Upper lobe of left lung (tissue), 4 donors: ENCODE measurements around the gene CLCN2.

Experiments used
- EP300 ChIP-seq, 4 donors: sonication (generic); formaldehyde crosslinking; IDR thresholded peaks; one replicate each; pipeline ENCODE4 v1.5.1; 2017; ENCODE audit warnings: antibody characterized with exemption in 4 of 4, control low read depth in 2 of 4
- POLR2A ChIP-seq, 4 donors: fragments of 450-650 bp; IDR thresholded peaks; one replicate each; pipeline ENCODE4 v1.5.1; 2016 to 2017; ENCODE audit warnings: antibody characterized with exemption in 4 of 4, mild to moderate bottlenecking in 2 of 4
- POLR2AphosphoS5 ChIP-seq, 2 donors: sonication (generic); formaldehyde crosslinking; IDR thresholded peaks; one replicate each; pipeline ENCODE4 v1.5.1; 2017; ENCODE audit warnings: antibody characterized with exemption in 2 of 2
- TF ChIP-seq, protein P1 (sequence below), 6 experiments: fragments of 450-650 bp in 4 of 6; fragments of 200-600 bp in 2 of 6; sonication (generic) in 2 of 6; IDR thresholded peaks; one replicate each; pipeline ENCODE4 v1.5.1; 2016 to 2019; ENCODE audit warnings: antibody characterized with exemption in 6 of 6

- TF ChIP-seq, protein P1, sequence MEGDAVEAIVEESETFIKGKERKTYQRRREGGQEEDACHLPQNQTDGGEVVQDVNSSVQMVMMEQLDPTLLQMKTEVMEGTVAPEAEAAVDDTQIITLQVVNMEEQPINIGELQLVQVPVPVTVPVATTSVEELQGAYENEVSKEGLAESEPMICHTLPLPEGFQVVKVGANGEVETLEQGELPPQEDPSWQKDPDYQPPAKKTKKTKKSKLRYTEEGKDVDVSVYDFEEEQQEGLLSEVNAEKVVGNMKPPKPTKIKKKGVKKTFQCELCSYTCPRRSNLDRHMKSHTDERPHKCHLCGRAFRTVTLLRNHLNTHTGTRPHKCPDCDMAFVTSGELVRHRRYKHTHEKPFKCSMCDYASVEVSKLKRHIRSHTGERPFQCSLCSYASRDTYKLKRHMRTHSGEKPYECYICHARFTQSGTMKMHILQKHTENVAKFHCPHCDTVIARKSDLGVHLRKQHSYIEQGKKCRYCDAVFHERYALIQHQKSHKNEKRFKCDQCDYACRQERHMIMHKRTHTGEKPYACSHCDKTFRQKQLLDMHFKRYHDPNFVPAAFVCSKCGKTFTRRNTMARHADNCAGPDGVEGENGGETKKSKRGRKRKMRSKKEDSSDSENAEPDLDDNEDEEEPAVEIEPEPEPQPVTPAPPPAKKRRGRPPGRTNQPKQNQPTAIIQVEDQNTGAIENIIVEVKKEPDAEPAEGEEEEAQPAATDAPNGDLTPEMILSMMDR (IDR thresholded peaks at IDR 0.05) = no peak
- TF ChIP-seq POLR2A (IDR thresholded peaks at IDR 0.05) = no peak
- no peak for TF ChIP-seq EP300 (IDR thresholded peaks at IDR 0.05)
- no peak for TF ChIP-seq POLR2AphosphoS5 (IDR thresholded peaks at IDR 0.05)
Measured at GRCh38 chr3:184307915-184308314, 53.5 kb downstream of the CLCN2 start.
